ENCODE measurements around the gene PIWIL1.

The PIWIL1 gene

GRCh38 chr12:130337488-130338303, at the start of gene PIWIL1:
Gene PIWIL1, plus strand, starts transcription at chr12:130337887. Its CDS starts 4,705 bp downstream, at chr12:130342592.
- DNase-seq: no peak

GRCh38 chr12:130288206-130288605, 49.5 kb upstream of the PIWIL1 start:
- DNase-seq: no peak

- DNase-seq: no peak
These were observed 49.0 kb upstream of the PIWIL1 start for GRCh38 chr12:130288691-130289090.

GRCh38 chr12:130290114-130290513, 47.6 kb upstream of the PIWIL1 start:
- no peak for DNase-seq

GRCh38 chr12:130298322-130299021, 39.2 kb upstream of the PIWIL1 start:
- no peak for DNase-seq

GRCh38 chr12:130299574-130299973, 38.1 kb upstream of the PIWIL1 start:
- no peak for DNase-seq

- no peak for DNase-seq
These were observed 37.6 kb upstream of the PIWIL1 start for GRCh38 chr12:130300090-130300489.

- no peak for DNase-seq
These were observed 36.8 kb upstream of the PIWIL1 start for GRCh38 chr12:130300737-130301535.

- DNase-seq: no peak
These were observed 36.1 kb upstream of the PIWIL1 start for GRCh38 chr12:130301559-130301958.

GRCh38 chr12:130303781-130304180, 33.9 kb upstream of the PIWIL1 start:
- DNase-seq: no peak

GRCh38 chr12:130307859-130308258, 29.8 kb upstream of the PIWIL1 start:
- DNase-seq: no peak

- DNase-seq: no peak
These were observed 29.3 kb upstream of the PIWIL1 start for GRCh38 chr12:130308393-130308792.

- no peak for DNase-seq
These were observed 21.4 kb upstream of the PIWIL1 start for GRCh38 chr12:130316251-130316650.

GRCh38 chr12:130320536-130320935, 17.2 kb upstream of the PIWIL1 start:
- no peak for DNase-seq

GRCh38 chr12:130322263-130322662, 15.4 kb upstream of the PIWIL1 start:
- no peak for DNase-seq

- DNase-seq: no peak
These were observed 7.0 kb upstream of the PIWIL1 start for GRCh38 chr12:130330685-130331084.

- DNase-seq: no peak
These were observed 6.5 kb upstream of the PIWIL1 start for GRCh38 chr12:130331146-130331545.

GRCh38 chr12:130333341-130333740, 4.3 kb upstream of the PIWIL1 start:
- DNase-seq: no peak

GRCh38 chr12:130334399-130334798, 3.3 kb upstream of the PIWIL1 start:
- DNase-seq: no peak

GRCh38 chr12:130334937-130335336, 2.8 kb upstream of the PIWIL1 start:
- DNase-seq: no peak

GRCh38 chr12:130335517-130336392, 1.9 kb upstream of the PIWIL1 start:
- peak; percentile 37 for DNase-seq

GRCh38 chr12:130336723-130337487, 782 bp upstream of the PIWIL1 start:
- no peak for DNase-seq
